H1 (cell line): Measurements from ENCODE around the gene SHC3. TPM values are rescaled to one million over a fixed set of nuclear protein-coding genes. Genes with fewer than 3 reads are reported as not detected.

ENCODE experiments used
- CTCF ChIA-PET: fragments of 300-600 bp; sonication (Branson Sonifier 250); formaldehyde crosslinking; loops from one replicate; lab custom pipeline; 2021; ENCODE audit not compliant: partially characterized antibody; lab: Charles Lee
- POLR2A ChIA-PET: fragments of 300-600 bp; sonication (Branson Sonifier 250); formaldehyde crosslinking; loops from one replicate; lab custom pipeline; 2021; ENCODE audit warnings: inconsistent platforms; ENCODE audit not compliant: partially characterized antibody; lab: Charles Lee
- DNase-seq, 2 experiments: peaks; one replicate each; pipeline versions ENCODE4 v3.0.0 to v3.0.0-alpha.2; 2010 to 2022; ENCODE audit warnings: low spot score in 2 of 2, low read depth in 1 of 2, mixed read lengths in 1 of 2
- FAIRE-seq: peaks from 2 replicates; lab custom pipeline; 2011; peaks lifted over from hg19 to GRCh38; lab: Jason Lieb, UNC
- H2AFZ ChIP-seq: 2 replicates; pipeline ENCODE4 v1.8.1; 2012; ENCODE audit warnings: low read length, inconsistent platforms
- H2AK5ac ChIP-seq: 2 replicates; pipeline ENCODE4 v1.6.1; 2013; ENCODE audit warnings: low read depth, low read length
- H2BK120ac ChIP-seq: replicated peaks from 2 replicates; pipeline ENCODE3; 2013; ENCODE audit warnings: low read depth, low read length, inconsistent platforms
- H2BK12ac ChIP-seq: 2 replicates; pipeline ENCODE4 v1.6.1; 2013; ENCODE audit warnings: low read depth, low read length
- H2BK15ac ChIP-seq: 2 replicates; pipeline ENCODE4 v1.6.1; 2013; ENCODE audit warnings: low read length
- H2BK20ac ChIP-seq: 2 replicates; pipeline ENCODE4 v1.6.1; 2013; ENCODE audit warnings: low read length
- H2BK5ac ChIP-seq: 2 replicates; pipeline ENCODE4 v1.6.1; 2013; ENCODE audit warnings: low read depth, low read length
- H3K14ac ChIP-seq: 2 replicates; pipeline ENCODE4 v1.6.1; 2013; ENCODE audit warnings: inconsistent platforms; ENCODE audit not compliant: insufficient read length
- H3K18ac ChIP-seq: 2 replicates; pipeline ENCODE4 v1.6.1; 2013; ENCODE audit warnings: low read length; ENCODE audit errors: extremely low read depth
- H3K23ac ChIP-seq: 2 replicates; pipeline ENCODE4 v1.6.1; 2013; ENCODE audit warnings: inconsistent platforms; ENCODE audit not compliant: insufficient read length
- H3K23me2 ChIP-seq: 2 replicates; pipeline ENCODE4 v1.6.1; 2013; ENCODE audit warnings: low read depth, low read length
- H3K27ac ChIP-seq: 2 replicates; pipeline ENCODE4 v1.6.1; 2011; ENCODE audit warnings: low read depth, low read length, inconsistent platforms
- H3K27me3 ChIP-seq, 4 experiments: replicated peaks in 1 of 4; 1 replicate in 1 of 4; 2 replicates in 3 of 4; pipeline versions ENCODE4 v1.6.1 to v1.8.1; 2011 to 2013; ENCODE audit warnings: low read length in 3 of 4, mild to moderate bottlenecking in 3 of 4, inconsistent platforms in 2 of 4, mixed read lengths in 2 of 4, moderate library complexity in 1 of 4; ENCODE audit not compliant: control insufficient read depth in 3 of 4, insufficient read depth in 3 of 4; ENCODE audit errors: extremely low read depth in 1 of 4
- H3K36me3 ChIP-seq, 4 experiments: 2 replicates each; pipeline versions ENCODE4 v1.6.1 to v1.8.1; 2011 to 2013; ENCODE audit warnings: mild to moderate bottlenecking in 4 of 4, low read length in 3 of 4, moderate library complexity in 2 of 4, control low read depth in 1 of 4, inconsistent platforms in 1 of 4; ENCODE audit not compliant: insufficient read depth in 4 of 4, control insufficient read depth in 2 of 4
- H3K4ac ChIP-seq: replicated peaks from 2 replicates; pipeline ENCODE3; 2013; ENCODE audit warnings: low read length, low read depth, mixed read lengths, inconsistent platforms; ENCODE audit not compliant: insufficient read length
- H3K4me1 ChIP-seq, 4 experiments: replicated peaks in 1 of 4; 1 replicate in 1 of 4; 2 replicates in 3 of 4; pipeline versions ENCODE4 v1.6.1 to v1.8.1; 2011 to 2013; ENCODE audit warnings: low read length in 3 of 4, inconsistent platforms in 2 of 4, mixed read lengths in 1 of 4; ENCODE audit not compliant: insufficient read depth in 4 of 4, control insufficient read depth in 3 of 4
- H3K4me2 ChIP-seq, 2 experiments: 2 replicates each; pipeline versions ENCODE4 v1.6.1 to v1.8.1; 2011 to 2013; ENCODE audit warnings: low read depth in 2 of 2, low read length in 2 of 2, control low read depth in 1 of 2, inconsistent platforms in 1 of 2, mild to moderate bottlenecking in 1 of 2; ENCODE audit not compliant: insufficient read depth in 1 of 2
- H3K4me3 ChIP-seq, 4 experiments: fragments of 200-600, 300-600 bp in 1 of 4; sonication (generic), shearing (Covaris generic), sonication (Bioruptor Twin) in 1 of 4; 2 replicates each; pipeline versions ENCODE4 v1.5.1 to v1.8.1; 2011 to 2016; ENCODE audit warnings: low read length in 4 of 4, low read depth in 3 of 4, control low read depth in 2 of 4, inconsistent platforms in 2 of 4, mild to moderate bottlenecking in 2 of 4, mixed read lengths in 1 of 4, moderate library complexity in 1 of 4; ENCODE audit not compliant: insufficient read depth in 2 of 4; ENCODE audit errors: extremely low read depth in 1 of 4
- H3K56ac ChIP-seq: replicated peaks from 2 replicates; pipeline ENCODE3; 2013; ENCODE audit warnings: low read depth, mild to moderate bottlenecking, mixed read lengths, low read length, inconsistent platforms; ENCODE audit not compliant: insufficient read length
- H3K79me1 ChIP-seq: 2 replicates; pipeline ENCODE4 v1.6.1; 2013; ENCODE audit warnings: low read depth, low read length, control low read depth
- H3K79me2 ChIP-seq, 2 experiments: 2 replicates each; pipeline versions ENCODE4 v1.6.1 to v1.8.1; 2012 to 2013; ENCODE audit warnings: low read length in 2 of 2, mild to moderate bottlenecking in 2 of 2, inconsistent platforms in 1 of 2; ENCODE audit not compliant: insufficient read depth in 2 of 2, control insufficient read depth in 1 of 2
- H3K9ac ChIP-seq, 4 experiments: replicated peaks in 1 of 4; 1 replicate in 1 of 4; 2 replicates in 3 of 4; pipeline versions ENCODE4 v1.6.1 to v1.8.1; 2011 to 2013; ENCODE audit warnings: low read depth in 3 of 4, low read length in 3 of 4, control low read depth in 2 of 4, mild to moderate bottlenecking in 2 of 4, moderate library complexity in 2 of 4, inconsistent platforms in 1 of 4; ENCODE audit errors: extremely low read depth in 1 of 4
- H3K9me3 ChIP-seq, 2 experiments: 2 replicates each; pipeline versions ENCODE4 v1.6.1 to v1.8.1; 2012 to 2013; ENCODE audit warnings: mild to moderate bottlenecking in 2 of 2, moderate library complexity in 2 of 2, control low read depth in 1 of 2, inconsistent platforms in 1 of 2, low read depth in 1 of 2, low read length in 1 of 2, mixed read lengths in 1 of 2; ENCODE audit not compliant: insufficient read depth in 2 of 2
- H4K20me1 ChIP-seq, 2 experiments: replicated peaks in 1 of 2; 2 replicates each; pipeline versions ENCODE3 to v1.8.1; 2011 to 2013; ENCODE audit warnings: inconsistent platforms in 2 of 2, low read length in 2 of 2, mild to moderate bottlenecking in 1 of 2; ENCODE audit not compliant: insufficient read depth in 2 of 2, control insufficient read depth in 1 of 2
- H4K5ac ChIP-seq: 2 replicates; pipeline ENCODE4 v1.6.1; 2013; ENCODE audit warnings: low read length, low read depth, mixed read lengths, inconsistent platforms; ENCODE audit not compliant: insufficient read length
- H4K8ac ChIP-seq: 2 replicates; pipeline ENCODE4 v1.8.0; 2013; ENCODE audit warnings: mild to moderate bottlenecking, moderate library complexity, low read length, inconsistent platforms; ENCODE audit not compliant: insufficient read depth; ENCODE audit errors: extremely low read depth
- H4K91ac ChIP-seq: replicated peaks from 2 replicates; pipeline ENCODE3; 2013; ENCODE audit warnings: low read length, mixed read lengths, inconsistent platforms; ENCODE audit not compliant: insufficient read length
- ATF3 ChIP-seq: IDR thresholded peaks from 2 replicates; pipeline ENCODE4 v1.6.1; 2011; ENCODE audit warnings: low read depth, mild to moderate bottlenecking, low read length; ENCODE audit not compliant: insufficient read depth
- CBX8 ChIP-seq: fragments of 300-800, 300-1000 bp; sonication (generic); IDR thresholded peaks from 2 replicates; pipeline ENCODE4 v1.7.1; 2016; ENCODE audit warnings: low read depth, low read length, borderline replicate concordance
- CHD2 ChIP-seq: IDR thresholded peaks from 2 replicates; pipeline ENCODE4 v1.6.1; 2012; ENCODE audit warnings: low read length, improper control_type of control experiment
- CTBP2 ChIP-seq: IDR thresholded peaks from 2 replicates; pipeline ENCODE4 v1.7.0; 2011; ENCODE audit warnings: borderline replicate concordance, mild to moderate bottlenecking, moderate library complexity, mixed read lengths, low read length; ENCODE audit not compliant: insufficient read depth, insufficient read length
- EGR1 ChIP-seq: IDR thresholded peaks from 2 replicates; pipeline ENCODE4 v1.6.1; 2011; ENCODE audit warnings: low read depth, low read length, borderline replicate concordance
- EP300 ChIP-seq, 2 experiments: IDR thresholded peaks; 1 replicate in 1 of 2; 2 replicates in 1 of 2; pipeline ENCODE4 v1.6.1; 2011 to 2012; ENCODE audit warnings: low read depth in 2 of 2, low read length in 2 of 2, mild to moderate bottlenecking in 2 of 2, borderline replicate concordance in 1 of 2, inconsistent platforms in 1 of 2, moderate library complexity in 1 of 2
- GTF2F1 ChIP-seq: IDR thresholded peaks from 2 replicates; pipeline ENCODE4 v1.6.1; 2012; ENCODE audit warnings: low read depth, low read length, improper control_type of control experiment, borderline replicate concordance
- NANOG ChIP-seq: IDR thresholded peaks from 2 replicates; pipeline ENCODE4 v1.6.1; 2011; ENCODE audit warnings: low read length, low read depth, mild to moderate bottlenecking, inconsistent platforms; ENCODE audit not compliant: insufficient read depth, poor library complexity, severe bottlenecking
- SIRT6 ChIP-seq: IDR thresholded peaks from one replicate; pipeline ENCODE4 v1.7.1; 2012; ENCODE audit warnings: low read length, inconsistent platforms
- SP1 ChIP-seq: IDR thresholded peaks from 2 replicates; pipeline ENCODE4 v1.6.1; 2011; ENCODE audit warnings: low read depth, low read length
- TAF7 ChIP-seq: optimal IDR thresholded peaks from 2 replicates; pipeline ENCODE3; 2011; ENCODE audit warnings: low read depth, mild to moderate bottlenecking, inconsistent platforms, low read length, moderate library complexity, borderline replicate concordance
- USF2 ChIP-seq: IDR thresholded peaks from 2 replicates; pipeline ENCODE4 v1.6.1; 2011; ENCODE audit warnings: low read length, improper control_type of control experiment
- WGBS, 2 experiments: shearing (Covaris generic) in 1 of 2; methylation state at CpG; one replicate each; pipeline versions ENCODE4 v1.1.6 to v1.1.7; 2013 to 2015; ENCODE audit warnings: low lambda C conversion rate in 2 of 2, mixed read lengths in 2 of 2, inconsistent platforms in 1 of 2, low coverage in 1 of 2, missing lambda C conversion rate in 1 of 2; ENCODE audit not compliant: insufficient replicate concordance in 2 of 2, insufficient coverage in 1 of 2, insufficient read length in 1 of 2; ENCODE audit errors: extremely low coverage in 1 of 2, missing lambda C conversion rate in 1 of 2; 5-methylcytosine and 5-hydroxymethylcytosine counted together
- polyA plus RNA-seq, 7 experiments: library from polyadenylated mRNA; depleted of rRNA in 3 of 7; stranded (reverse) in 5 of 7; unstranded in 2 of 7; fragments of >200 nt in 5 of 7; fragments of 200-250 nt in 2 of 7; gene quantifications; 1 replicate in 5 of 7; 2 replicates in 1 of 7; 4 replicates in 1 of 7; pipeline versions ENCODE4 v1.2.1 to v1.2.3, GENCODE V29; 2011 to 2013; ENCODE audit warnings: missing spikeins in 2 of 7, mixed read lengths in 2 of 7
- total RNA-seq: library from RNA; stranded (reverse); fragmentation: NEBNext Ultra II Directional; extraction: Animal tissue kit (Norgen Biotek cat#: 25700); gene quantifications from 2 replicates; pipeline ENCODE4 v1.2.1, GENCODE V29; 2021

Gene SHC3
- total and polyA plus RNA-seq, 2 of the 8 experiments (the other 6 are each of a cell fraction or from before 2014, with no cell fraction given), result 1.4 to 7.1 TPM

- CTCF ChIA-PET, result interaction anchor here (1.0 kb wide), 1 partner anchor 8 kb away, joined by 4 read pairs; no protein-coding TSS in a partner anchor
- 85% methylated on average over 4 of the region's 4 CpGs; no CpG with 5 or more reads in 1 of the 2 experiments for WGBS, 2 experiments
- no peak for TF ChIP-seq ATF3
- TF ChIP-seq SP1, result no peak
- no peak for TF ChIP-seq USF2
- no peak for TF ChIP-seq CBX8
- TF ChIP-seq SIRT6, result no peak
- TF ChIP-seq TAF7, result no peak
- TF ChIP-seq NANOG, result no peak
- TF ChIP-seq CHD2, result no peak
- TF ChIP-seq EP300 (IDR thresholded peaks at IDR 0.05; ENCODE audit: borderline replicate concordance in 1 of 2, low read depth in 2 of 2, low read length in 2 of 2), result no peak
- TF ChIP-seq EGR1, result no peak
- no peak for TF ChIP-seq CTBP2
- no peak for TF ChIP-seq GTF2F1
Measured at GRCh38 chr9:88972401-88972800, 206.2 kb downstream of the SHC3 start.

More at GRCh38 chr9:88972401-88972800, 206.2 kb downstream of the SHC3 start:
- H3K4ac ChIP-seq, result no peak overlapping the region
- no peak overlapping the region for H2BK5ac ChIP-seq
- no peak overlapping the region for H2AFZ ChIP-seq
- no peak overlapping the region for H3K56ac ChIP-seq
- peaks cover 0 to 12% of the 10 kb centered on the region in 2 experiments for H4K20me1 ChIP-seq
- H3K79me2 ChIP-seq, result peaks cover 0 to 5% of the 10 kb centered on the region in 2 experiments; a peak in 2 of 4 replicates
- no peak overlapping the region for H4K91ac ChIP-seq
- H3K4me1 ChIP-seq, result peaks cover 0 to 7% (median 4%) of the 10 kb centered on the region in 4 experiments; a peak in 3 of 7 replicates
- H3K4me2 ChIP-seq, result no peak overlapping the region
- H2BK20ac ChIP-seq, result no peak overlapping the region
- H2BK15ac ChIP-seq, result no peak overlapping the region
- no peak overlapping the region for H2BK12ac ChIP-seq
- peaks cover 12% of the 10 kb centered on the region for H3K23me2 ChIP-seq
- H4K8ac ChIP-seq, result no peak overlapping the region
- H3K27ac ChIP-seq, result no peak overlapping the region
- H3K79me1 ChIP-seq, result no peaks in the 10 kb centered on the region
- no peak overlapping the region for H4K5ac ChIP-seq
- H3K14ac ChIP-seq, result no peak overlapping the region
- no peak overlapping the region for H3K4me3 ChIP-seq
- H2AK5ac ChIP-seq, result no peak overlapping the region
- H3K23ac ChIP-seq, result no peak overlapping the region
- H3K9ac ChIP-seq, result no peak overlapping the region
- no peak overlapping the region for H2BK120ac ChIP-seq
- peaks cover 0 to 2% (median 0%) of the 10 kb centered on the region in 4 experiments; a peak in 1 of 8 replicates for H3K36me3 ChIP-seq
- FAIRE-seq (no peak), DNase-seq (no peak)
- H3K18ac ChIP-seq, result no peak overlapping the region
- H3K9me3 ChIP-seq, result no peaks in the 10 kb centered on the region; a peak in 1 of 4 replicates
- H3K27me3 ChIP-seq, result no peaks in the 10 kb centered on the region
- POLR2A ChIA-PET, result interaction anchor here (0.5 kb wide), 1 partner anchor 944 kb away, joined by 4 read pairs; no protein-coding TSS in a partner anchor
